NCI-H2196 treated with DMSO at 0.1 percent for 48 hours (cell line): ENCODE results near the gene INSYN2A.

Source experiments
- DNase-seq: peaks from one replicate; lab custom pipeline; 2025; ENCODE audit not compliant: unreplicated experiment; lab: John Stamatoyannopoulos, UW

Gene INSYN2A

GRCh38 chr10:127154831-127155620 lies 41.4 kb downstream of the INSYN2A start:
- DNase-seq: no peak

DNA sequence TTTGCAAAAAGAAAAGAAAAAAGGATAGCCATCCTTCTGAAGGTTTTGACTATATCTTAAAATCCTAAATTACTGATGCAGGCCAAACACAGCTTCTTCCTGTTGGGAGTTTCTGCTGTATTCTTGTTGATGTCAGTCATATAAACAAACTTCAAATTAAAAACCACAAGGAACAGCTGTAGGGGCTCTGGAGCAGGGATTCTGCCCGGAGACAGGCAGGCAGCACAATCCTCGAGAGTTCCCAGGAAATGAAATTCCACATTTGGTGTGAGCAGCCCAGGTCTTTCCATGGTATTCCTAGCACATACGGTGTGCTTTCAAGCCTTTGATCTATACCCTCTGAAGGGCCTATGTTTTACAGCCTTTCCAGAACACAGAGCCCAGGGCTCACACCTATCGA lies 43.2 kb downstream of the INSYN2A start:
- DNase-seq: no peak

GRCh38 chr10:127151981-127152699 lies 44.3 kb downstream of the INSYN2A start:
- no peak for DNase-seq

GRCh38 chr10:127151541-127151940 lies 44.9 kb downstream of the INSYN2A start:
- DNase-seq: no peak

DNA sequence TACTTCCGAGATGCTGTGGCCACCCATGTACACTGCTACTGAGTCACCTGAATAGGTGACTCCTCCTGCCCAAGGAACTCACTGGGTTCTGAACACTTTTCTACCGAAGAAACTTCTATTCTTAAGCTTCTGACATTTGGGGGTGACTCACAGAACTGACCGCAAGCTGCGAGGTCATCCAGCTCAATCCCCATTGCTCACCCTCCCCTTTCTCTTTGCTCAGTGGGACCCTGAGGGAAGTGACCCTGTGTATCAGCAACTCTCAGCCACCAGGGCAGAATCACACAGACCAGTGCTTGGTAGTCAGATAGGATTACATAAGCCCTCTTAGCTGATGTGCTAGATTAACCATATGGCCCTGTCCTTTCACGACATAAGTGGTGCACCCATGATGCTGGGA lies 46.3 kb downstream of the INSYN2A start:
- no peak for DNase-seq

DNA sequence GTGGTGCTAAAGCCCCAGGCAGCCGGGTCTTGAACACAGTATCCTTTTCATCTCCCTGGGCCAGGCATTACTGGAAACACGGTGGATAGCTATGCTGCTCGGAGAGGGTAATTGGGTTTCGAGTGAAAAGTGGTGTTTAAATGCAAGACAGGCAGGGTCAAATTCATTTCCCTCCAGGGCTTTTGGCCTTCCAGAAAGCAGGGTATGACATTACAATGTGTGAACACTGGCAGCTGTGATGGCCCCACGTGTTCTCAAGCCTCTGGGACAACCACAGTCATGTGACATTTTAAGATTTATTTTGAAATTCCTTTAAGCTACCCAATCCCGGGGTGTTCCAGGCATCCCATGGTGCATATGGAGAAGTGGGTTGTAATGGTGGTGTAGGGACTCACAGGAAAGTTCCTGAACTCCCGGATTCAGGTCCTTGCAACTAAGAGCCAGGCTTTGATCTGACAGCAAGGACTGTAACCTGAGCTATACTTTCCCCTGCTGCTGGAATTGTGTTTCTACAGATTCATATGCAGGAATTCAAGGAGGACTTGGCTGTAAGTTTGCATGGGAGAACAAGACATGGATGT lies 46.8 kb downstream of the INSYN2A start:
- DNase-seq: no peak

DNA sequence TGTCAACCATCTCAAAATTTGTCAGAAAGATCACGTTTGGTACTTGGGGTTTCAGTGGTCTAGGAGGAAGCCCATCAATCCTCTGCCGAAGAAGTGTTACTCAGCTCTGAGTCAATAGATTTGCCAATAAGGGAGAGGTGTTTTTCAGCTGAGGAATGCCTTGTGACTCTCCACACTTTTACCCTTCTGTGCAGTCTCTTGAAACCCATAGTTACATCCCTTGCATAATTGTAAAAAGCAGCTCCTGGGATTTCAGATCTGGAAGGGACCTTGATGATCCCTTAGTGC lies 47.5 kb downstream of the INSYN2A start:
- no peak for DNase-seq

GRCh38 chr10:127148066-127148932 lies 48.1 kb downstream of the INSYN2A start:
- no peak for DNase-seq

DNA sequence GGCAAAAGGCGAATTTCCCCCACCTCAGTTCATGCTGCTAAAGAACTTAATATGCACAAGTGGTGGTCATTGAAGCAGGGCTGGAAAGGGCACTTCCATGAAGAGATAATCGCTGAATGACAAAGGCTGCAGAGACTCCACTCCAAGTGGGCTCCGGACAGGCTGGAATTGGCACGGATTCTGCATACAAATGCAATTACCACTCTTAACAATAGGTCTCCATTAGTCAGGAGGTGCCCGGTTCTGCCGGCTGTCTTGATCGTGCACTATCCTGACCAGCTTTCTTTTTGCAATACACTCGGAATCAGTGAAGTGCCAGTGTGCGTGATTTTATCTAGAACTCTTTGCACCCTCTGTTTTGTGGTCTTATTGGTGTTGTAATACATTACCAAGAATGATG lies 49.7 kb downstream of the INSYN2A start:
- DNase-seq: no peak
